GM18858 (cell line): ENCODE data around the gene CAMK2B.

Experiments
- ATAC-seq: cut with Tn5 transposase; IDR thresholded peaks from one replicate; pipeline ENCODE4 v1.9.1; 2021; ENCODE audit not compliant: unreplicated experiment

Gene CAMK2B

GRCh38 chr7:44258865-44259546 is 66.4 kb downstream of the CAMK2B start:
- ATAC-seq: no peak

GRCh38 chr7:44258423-44258760 is 67.0 kb downstream of the CAMK2B start:
- no peak for ATAC-seq

GRCh38 chr7:44257618-44258422 is 67.6 kb downstream of the CAMK2B start:
- peak; percentile 86 for ATAC-seq

- ATAC-seq: no peak
These were observed 68.2 kb downstream of the CAMK2B start for GRCh38 chr7:44257213-44257612.

- no peak for ATAC-seq
These were observed 68.9 kb downstream of the CAMK2B start for GRCh38 chr7:44256459-44256858.

GRCh38 chr7:44251881-44252280 is 73.5 kb downstream of the CAMK2B start:
- no peak for ATAC-seq

- no peak for ATAC-seq
These were observed 74.1 kb downstream of the CAMK2B start for GRCh38 chr7:44251269-44251668.

- ATAC-seq: no peak
These were observed 75.7 kb downstream of the CAMK2B start for GRCh38 chr7:44249639-44250234.

GRCh38 chr7:44247868-44248651 is 77.3 kb downstream of the CAMK2B start:
- no peak for ATAC-seq

- ATAC-seq: no peak
These were observed 78.8 kb downstream of the CAMK2B start for GRCh38 chr7:44246396-44247113.

GRCh38 chr7:44244282-44244681 is 81.1 kb downstream of the CAMK2B start:
- no peak for ATAC-seq

GRCh38 chr7:44242091-44242490 is 83.3 kb downstream of the CAMK2B start:
- ATAC-seq: no peak

- no peak for ATAC-seq
These were observed 84.3 kb downstream of the CAMK2B start for GRCh38 chr7:44240983-44241510.

- ATAC-seq: no peak
These were observed 85.0 kb downstream of the CAMK2B start for GRCh38 chr7:44240376-44240775.

GRCh38 chr7:44239361-44239760 is 86.0 kb downstream of the CAMK2B start:
- ATAC-seq: no peak

GRCh38 chr7:44238116-44238695 is 87.2 kb downstream of the CAMK2B start:
- ATAC-seq: no peak

- no peak for ATAC-seq
These were observed 87.7 kb downstream of the CAMK2B start for GRCh38 chr7:44237696-44238095.

- ATAC-seq: no peak
These were observed 89.1 kb downstream of the CAMK2B start for GRCh38 chr7:44236333-44236728.

GRCh38 chr7:44235582-44236332 is 89.6 kb downstream of the CAMK2B start:
- no peak for ATAC-seq
